HEK293T (cell line): ENCODE data around the gene TAPBP.

Source experiments
- CTCF ChIA-PET: fragments of 350-600 bp; formaldehyde crosslinking; extraction: SDS; loops from one replicate; lab custom pipeline; 2021; ENCODE audit warnings: antibody characterized with exemption, inconsistent platforms; lab: Yijun Ruan, JAX
- POLR2A ChIA-PET: fragments of 350-600 bp; formaldehyde crosslinking; extraction: SDS; loops from one replicate; lab custom pipeline; 2020; ENCODE audit warnings: antibody characterized with exemption, inconsistent platforms; lab: Yijun Ruan, JAX
- DNase-seq: peaks from one replicate; pipeline ENCODE4 v3.0.0; 2012; ENCODE audit warnings: mixed read lengths; ENCODE audit errors: extremely low spot score
- ARNT ChIP-seq: fragments of 450-650 bp; IDR thresholded peaks from 2 replicates; pipeline ENCODE4 v1.6.1; 2017; ENCODE audit warnings: mild to moderate bottlenecking
- BHLHE40 ChIP-seq: fragments of 450-650 bp; IDR thresholded peaks from 2 replicates; pipeline ENCODE4 v1.6.1; 2016; ENCODE audit warnings: mild to moderate bottlenecking, moderate library complexity, borderline replicate concordance
- CTBP1 ChIP-seq: fragments of 450-650 bp; IDR thresholded peaks from 2 replicates; pipeline ENCODE4 v1.6.1; 2016; ENCODE audit warnings: borderline replicate concordance
- ELF4 ChIP-seq: fragments of 450-650 bp; IDR thresholded peaks from 2 replicates; pipeline ENCODE4 v1.6.1; 2017; ENCODE audit warnings: antibody characterized with exemption
- FOXA1 ChIP-seq: fragments of 450-650 bp; IDR thresholded peaks from 2 replicates; pipeline ENCODE4 v1.6.1; 2016; ENCODE audit warnings: mild to moderate bottlenecking
- FOXK2 ChIP-seq: fragments of 450-650 bp; IDR thresholded peaks from 2 replicates; pipeline ENCODE4 v1.6.1; 2016; ENCODE audit warnings: mild to moderate bottlenecking
- FOXM1 ChIP-seq: fragments of 450-650 bp; IDR thresholded peaks from 2 replicates; pipeline ENCODE4 v1.6.1; 2017; ENCODE audit warnings: mild to moderate bottlenecking, borderline replicate concordance
- HDGF ChIP-seq: fragments of 450-650 bp; IDR thresholded peaks from 2 replicates; pipeline ENCODE4 v1.6.1; 2017; ENCODE audit warnings: antibody characterized with exemption, borderline replicate concordance
- L3MBTL2 ChIP-seq: fragments of 450-650 bp; conservative IDR thresholded peaks from 2 replicates; pipeline ENCODE4 v1.6.1; 2016; ENCODE audit warnings: mild to moderate bottlenecking
- LEF1 ChIP-seq: fragments of 450-650 bp; IDR thresholded peaks from 2 replicates; pipeline ENCODE4 v1.6.1; 2017; ENCODE audit warnings: mild to moderate bottlenecking, borderline replicate concordance
- NFRKB ChIP-seq: fragments of 450-650 bp; IDR thresholded peaks from 2 replicates; pipeline ENCODE4 v1.6.1; 2016; ENCODE audit warnings: mild to moderate bottlenecking, moderate library complexity
- SP1 ChIP-seq: fragments of 450-650 bp; IDR thresholded peaks from 2 replicates; pipeline ENCODE4 v1.6.1; 2017
- SUZ12 ChIP-seq: fragments of 450-650 bp; IDR thresholded peaks from 2 replicates; pipeline ENCODE4 v1.6.1; 2016; ENCODE audit warnings: mild to moderate bottlenecking
- TARDBP ChIP-seq: fragments of 450-650 bp; IDR thresholded peaks from 2 replicates; pipeline ENCODE4 v1.6.1; 2016
- ZNF384 ChIP-seq: fragments of 450-650 bp; IDR thresholded peaks from 2 replicates; pipeline ENCODE4 v1.6.1; 2016
- TF ChIP-seq, protein P1 (sequence below): fragments of 450-650 bp; IDR thresholded peaks from 2 replicates; pipeline ENCODE4 v1.6.1; 2016

The TAPBP gene

DNA sequence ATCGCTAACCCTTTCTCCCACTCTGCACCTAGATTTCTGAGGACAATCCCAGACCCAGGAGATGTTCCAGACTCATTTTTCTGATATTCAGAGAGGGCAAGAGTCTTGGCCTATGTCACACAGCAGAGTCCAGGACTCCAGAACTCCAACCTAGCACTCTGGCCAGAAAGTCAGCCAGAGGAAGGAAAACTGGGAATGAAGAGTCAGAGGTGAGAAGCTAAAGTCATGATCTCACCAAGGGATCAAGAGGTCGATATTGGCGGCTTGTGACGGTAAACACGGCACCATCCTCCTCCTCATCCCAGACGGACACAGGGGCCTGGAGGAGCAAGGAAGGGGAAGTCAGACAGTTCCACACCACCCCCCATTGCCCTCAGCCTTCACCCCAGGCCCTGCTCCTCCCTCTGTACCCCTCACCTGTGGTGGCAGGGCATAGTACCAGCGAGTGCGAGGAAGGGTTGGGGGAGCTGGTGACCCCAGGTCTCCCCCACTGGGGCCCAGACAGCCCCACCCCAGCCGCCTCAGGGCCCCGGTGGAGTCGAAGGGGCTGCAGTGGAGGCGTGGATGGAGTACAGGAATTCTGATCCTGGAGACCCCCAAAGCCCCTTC is 17.0 kb downstream of the TAPBP start:
- CTCF ChIA-PET: no interaction called here
- POLR2A ChIA-PET: interaction anchor here (0.6 to 4.1 kb wide), 5 partner anchors 8 to 25 kb away, joined by 3 to 44 read pairs (median 6); partner anchors contain the start of genes B3GALT4, PFDN6, RPS18 and VPS52
- TF ChIP-seq SP1 (no peak), SUZ12 (no peak), ELF4 (no peak), ARNT (no peak), L3MBTL2 (no peak), BHLHE40 (no peak), FOXA1 (no peak), TARDBP (no peak), FOXM1 (no peak)
- TF ChIP-seq, protein P1, sequence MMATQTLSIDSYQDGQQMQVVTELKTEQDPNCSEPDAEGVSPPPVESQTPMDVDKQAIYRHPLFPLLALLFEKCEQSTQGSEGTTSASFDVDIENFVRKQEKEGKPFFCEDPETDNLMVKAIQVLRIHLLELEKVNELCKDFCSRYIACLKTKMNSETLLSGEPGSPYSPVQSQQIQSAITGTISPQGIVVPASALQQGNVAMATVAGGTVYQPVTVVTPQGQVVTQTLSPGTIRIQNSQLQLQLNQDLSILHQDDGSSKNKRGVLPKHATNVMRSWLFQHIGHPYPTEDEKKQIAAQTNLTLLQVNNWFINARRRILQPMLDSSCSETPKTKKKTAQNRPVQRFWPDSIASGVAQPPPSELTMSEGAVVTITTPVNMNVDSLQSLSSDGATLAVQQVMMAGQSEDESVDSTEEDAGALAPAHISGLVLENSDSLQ: no peak
- no peak for DNase-seq

DNA sequence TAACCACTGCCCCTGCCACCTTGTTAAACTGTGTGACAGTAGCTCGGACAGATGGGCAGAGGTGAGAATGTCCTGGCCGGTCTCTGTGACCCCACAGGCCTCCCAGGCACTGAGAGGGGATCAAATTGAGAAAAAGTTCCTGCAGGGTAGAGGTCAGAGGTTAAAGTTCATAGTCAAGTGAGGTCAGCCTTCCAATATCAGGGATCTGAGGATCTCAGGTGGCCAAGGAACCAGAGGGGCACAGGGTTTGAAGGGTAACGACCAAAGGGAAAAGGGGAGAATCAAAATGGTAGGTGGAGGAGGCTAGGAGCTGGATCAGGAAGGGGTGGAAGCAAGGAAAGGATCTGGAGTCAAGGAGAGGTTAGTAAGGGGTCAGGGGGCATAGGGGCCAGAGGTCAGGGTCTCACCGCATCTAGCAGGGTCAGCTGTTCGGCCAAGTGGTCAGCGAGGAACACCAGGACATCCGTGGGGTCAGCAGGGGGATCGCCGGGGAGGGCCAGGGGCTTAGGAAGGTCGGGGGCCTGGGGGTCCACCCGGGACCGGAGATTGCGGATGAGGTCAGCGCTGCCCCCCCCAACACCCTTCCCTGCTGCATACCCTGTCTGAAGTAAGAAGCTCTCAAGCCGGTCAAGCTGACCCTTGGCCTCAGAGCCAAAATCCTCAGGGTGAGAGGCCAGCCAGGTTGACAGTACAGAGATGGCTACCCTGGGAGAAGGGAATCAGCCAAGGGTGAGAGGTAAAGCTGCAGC is 18.1 kb downstream of the TAPBP start:
- TF ChIP-seq ZNF384 (no peak), SP1 (no peak), BHLHE40 (no peak), L3MBTL2 (no peak), ARNT (no peak), FOXK2 (no peak), ELF4 (no peak), SUZ12 (no peak), LEF1 (no peak), TARDBP (no peak), FOXM1 (no peak), HDGF (no peak), CTBP1 (no peak), NFRKB (no peak), FOXA1 (no peak)
- TF ChIP-seq, protein P1: no peak
- CTCF ChIA-PET: no interaction called here
- DNase-seq: no peak
- POLR2A ChIA-PET: interaction anchor here (1.6 to 4.1 kb wide), 3 partner anchors 19 to 23 kb away, joined by 5 to 42 read pairs (median 6); partner anchors contain the start of genes B3GALT4 and ZBTB22

DNA sequence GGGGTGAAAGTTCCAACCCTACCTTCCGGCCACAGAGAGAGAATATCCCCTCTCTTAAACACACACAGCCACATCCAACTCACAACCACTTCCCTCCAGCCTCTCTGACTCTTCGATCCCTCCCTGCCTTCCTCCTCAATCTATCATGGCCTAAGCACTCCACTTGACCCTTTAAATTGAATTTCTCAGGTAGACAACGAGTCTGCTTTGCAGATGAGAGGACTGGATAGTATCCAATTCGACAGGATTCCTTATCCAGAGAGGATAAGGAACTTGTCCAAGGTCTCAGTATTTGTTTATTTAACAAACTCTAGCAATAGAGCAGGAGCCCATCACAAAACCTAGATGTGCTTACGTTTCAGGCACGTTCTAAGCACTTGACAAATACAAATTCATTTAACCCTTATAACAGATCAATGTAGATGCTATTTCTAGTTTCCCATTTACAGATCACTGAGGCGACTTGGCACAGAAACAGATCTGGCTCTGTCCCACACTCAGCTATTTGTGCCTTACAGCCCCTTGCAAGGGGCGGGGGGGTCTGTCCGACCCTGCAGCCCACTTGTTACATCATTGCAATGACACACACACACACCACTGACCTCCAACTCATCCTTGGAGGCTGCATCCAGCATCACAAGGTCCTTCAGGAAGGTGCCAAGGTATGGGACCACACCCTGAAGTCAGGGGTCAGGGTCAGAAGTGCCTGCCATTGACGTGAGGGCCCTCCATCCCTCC is 19.6 kb downstream of the TAPBP start:
- CTCF ChIA-PET: no interaction called here
- POLR2A ChIA-PET: interaction anchor here (1.9 kb wide), 1 partner anchor 17 kb away, joined by 5 read pairs; the partner anchor contains the start of gene B3GALT4
- no peak for DNase-seq
- TF ChIP-seq ZNF384 (no peak), NFRKB (no peak), FOXK2 (no peak), L3MBTL2 (no peak), HDGF (no peak), LEF1 (no peak)

DNA sequence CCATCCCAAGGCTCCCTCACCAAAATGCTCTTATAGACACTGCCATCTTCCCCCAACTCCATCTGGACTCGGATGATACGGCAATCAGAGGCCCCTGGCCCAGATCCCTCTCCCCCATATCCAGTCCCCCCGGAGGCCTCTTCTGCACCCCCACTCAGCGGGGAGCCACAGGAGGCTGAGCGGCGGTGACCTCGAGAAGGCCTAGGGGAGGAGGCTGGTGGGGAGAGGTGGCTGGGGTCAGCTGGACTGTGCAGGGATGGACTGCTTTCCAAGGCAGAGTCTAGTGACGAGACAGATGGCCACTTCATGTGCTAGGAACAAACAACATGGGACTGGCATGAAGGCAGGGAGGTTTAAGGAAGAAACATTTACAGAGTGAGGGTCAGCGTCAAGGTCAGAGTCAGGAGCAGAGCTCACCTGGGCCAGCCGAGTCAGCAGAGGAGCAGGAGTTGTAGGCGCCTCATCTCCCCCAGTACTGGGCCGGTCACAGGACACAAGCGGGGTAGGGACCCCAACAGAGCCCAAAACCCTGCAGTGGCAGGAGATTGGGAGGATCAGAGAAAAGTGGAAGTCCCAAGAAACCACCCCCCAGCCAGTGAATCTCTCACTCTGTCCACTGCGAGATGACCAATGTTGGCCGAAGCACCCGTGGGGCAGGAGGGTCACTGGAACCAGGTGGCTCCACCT is 20.7 kb downstream of the TAPBP start:
- TF ChIP-seq ZNF384 (no peak), CTBP1 (no peak), BHLHE40 (no peak), NFRKB (no peak), ARNT (no peak), HDGF (no peak)
- TF ChIP-seq, protein P1: no peak
- ChIA-PET CTCF (interaction anchor here (1.4 kb wide), 1 partner anchor 16 kb away, joined by 4 read pairs; the partner anchor contains the start of gene B3GALT4), POLR2A (interaction anchor here (1.2 to 1.6 kb wide), 2 partner anchors 16 to 22 kb away, joined by 3 to 6 read pairs; partner anchors contain the start of genes B3GALT4, RPS18 and VPS52)
- no peak for DNase-seq

DNA sequence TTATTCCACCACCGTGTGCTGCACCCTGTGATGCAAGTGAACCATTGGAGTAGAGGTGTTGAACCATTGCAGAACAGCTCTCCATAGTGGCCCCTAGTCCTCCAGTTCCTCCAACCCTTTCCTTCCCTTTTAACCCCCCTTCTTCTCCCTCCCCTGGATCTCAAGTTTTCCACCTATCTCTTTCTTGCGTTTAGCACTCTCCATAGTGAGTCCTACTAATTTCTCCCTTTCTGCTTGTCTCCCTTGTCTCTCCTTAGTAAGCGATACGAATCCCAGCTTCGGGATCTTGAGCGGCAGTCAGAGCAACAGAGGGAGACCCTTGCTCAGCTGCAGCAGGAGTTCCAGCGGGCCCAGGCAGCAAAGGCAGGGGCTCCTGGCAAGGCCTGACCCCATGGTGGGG is 23.4 kb downstream of the TAPBP start:
- ChIA-PET CTCF (interaction anchor here (0.6 kb wide), 1 partner anchor 11 kb away, joined by 4 read pairs; no protein-coding TSS in a partner anchor), POLR2A (interaction anchor here (1.3 to 3.5 kb wide), 6 partner anchors 8 to 82 kb away, joined by 4 to 44 read pairs (median 22); partner anchors contain the start of genes B3GALT4, RGL2, RING1 and RPS18)
- no peak for DNase-seq
- TF ChIP-seq LEF1 (no peak), ARNT (no peak), NFRKB (no peak), SP1 (no peak), ZNF384 (no peak), FOXA1 (no peak), ELF4 (no peak), TARDBP (no peak), CTBP1 (no peak), FOXM1 (no peak), BHLHE40 (no peak), FOXK2 (no peak), SUZ12 (no peak), HDGF (no peak), L3MBTL2 (no peak)
- TF ChIP-seq, protein P1: no peak
